Astrocyte of the spinal cord (primary cell): ENCODE measurements around the gene SART3.

Experiments used
- DNase-seq: peaks from one replicate; pipeline ENCODE4 v3.0.0; 2011; ENCODE audit warnings: low read depth, low spot score
- H3K4me3 ChIP-seq: 2 replicates; pipeline ENCODE4 v1.5.1; 2011; ENCODE audit warnings: low read depth, mild to moderate bottlenecking, low read length, moderate library complexity
- CTCF ChIP-seq: IDR thresholded peaks from 2 replicates; pipeline ENCODE4 v1.5.1; 2012; ENCODE audit warnings: low read depth, mild to moderate bottlenecking, low read length, inconsistent platforms
- in situ Hi-C: cut with HindIII; loops from 2 replicates; pipeline ENCODE4 v1.10.0; 2017; ENCODE audit warnings: low sequenced_read_pairs

Gene SART3

GRCh38 chr12:108571609-108572165 lies 10.7 kb upstream of the SART3 start:
- DNase-seq: no peak
- H3K4me3 ChIP-seq: no peak overlapping the region
- TF ChIP-seq CTCF: no peak
- in situ Hi-C loops: no loop called here

- DNase-seq: peak; percentile 67
- in situ Hi-C loops: no loop called here
- TF ChIP-seq CTCF: peak; percentile 47
- no peak overlapping the region for H3K4me3 ChIP-seq
These were observed 10.0 kb upstream of the SART3 start for GRCh38 chr12:108570743-108571608.

GRCh38 chr12:108568338-108569154 lies 7.6 kb upstream of the SART3 start:
- no peak for DNase-seq
- TF ChIP-seq CTCF: no peak
- in situ Hi-C loops: no loop called here
- no peak overlapping the region for H3K4me3 ChIP-seq

GRCh38 chr12:108567406-108568337 lies 6.7 kb upstream of the SART3 start:
- in situ Hi-C loops: no loop called here
- H3K4me3 ChIP-seq: no peak overlapping the region
- TF ChIP-seq CTCF: no peak
- peak; percentile 36 for DNase-seq

GRCh38 chr12:108566452-108566851 lies 5.5 kb upstream of the SART3 start:
- no peak for DNase-seq
- H3K4me3 ChIP-seq: no peak overlapping the region
- in situ Hi-C loops: no loop called here
- TF ChIP-seq CTCF: no peak

GRCh38 chr12:108565976-108566375 lies 5.0 kb upstream of the SART3 start:
- H3K4me3 ChIP-seq: no peak overlapping the region
- no peak for TF ChIP-seq CTCF
- in situ Hi-C loops: no loop called here
- DNase-seq: peak; percentile 68
